Measurements from ENCODE around the gene CUBN. TPM values are rescaled to one million over a fixed set of nuclear protein-coding genes. Genes with fewer than 3 reads are reported as not detected.

CUBN gene
- total and polyA plus RNA-seq, 7 experiments from 2014 or later = 0.39 to 17.5 (median 7.0) TPM

DNA sequence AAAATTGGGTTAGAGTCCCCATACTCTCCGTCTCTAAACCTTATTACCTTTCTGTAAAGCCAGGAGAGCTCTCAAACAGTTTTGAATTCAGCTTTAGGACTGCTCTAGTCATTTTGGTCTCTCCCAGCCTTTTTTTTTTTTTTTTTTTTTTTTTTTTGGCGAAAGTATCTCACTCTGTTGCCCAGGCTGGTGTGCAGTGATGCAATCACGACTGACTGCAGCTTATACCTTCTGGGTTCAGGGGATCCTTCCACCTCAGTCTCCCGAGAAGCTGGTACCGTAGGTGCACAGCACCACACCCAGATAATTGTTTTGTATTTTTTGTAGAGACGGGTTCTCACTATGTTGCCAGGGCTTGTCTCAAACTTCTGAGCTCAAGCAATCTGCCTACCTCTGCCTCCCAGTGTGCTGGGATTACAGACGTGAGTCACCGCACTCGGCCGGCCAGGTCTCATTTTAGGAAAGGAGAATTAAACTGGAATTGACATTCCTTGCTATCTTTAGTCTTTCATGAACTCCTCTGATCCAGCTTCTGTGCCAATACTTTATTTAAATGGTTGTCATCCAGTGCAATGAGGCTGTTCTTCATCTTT lies 281.0 kb downstream of the CUBN start:
- Mint-ChIP-seq H3K27me3 (peaks cover 0 to 16% (median 0%) of the 10 kb centered on the region in 5 donors), H3K4me3 (no peak overlapping the region), H3K4me1 (peaks cover 0 to under 1% (median 0%) of the 10 kb centered on the region in 7 donors), H3K36me3 (peaks cover 0 to under 1% (median 0%) of the 10 kb centered on the region in 5 donors), H3K9me3 (no peaks in the 10 kb centered on the region), H3K27ac (no peak overlapping the region)
- Histone ChIP-seq H3K4me3 (ENCODE audit: low read length) (no peak overlapping the region), H3K4me1 (ENCODE audit: control insufficient read depth in 2 of 2, insufficient read depth in 2 of 2, low read length in 2 of 2) (no peaks in the 10 kb centered on the region), H3K9me3 (ENCODE audit: control insufficient read depth in 2 of 3, low read length in 3 of 3) (no peaks in the 10 kb centered on the region), H3K27me3 (ENCODE audit: control insufficient read depth in 2 of 2, insufficient read depth in 2 of 2, low read length in 2 of 2) (no peaks in the 10 kb centered on the region), H3K36me3 (ENCODE audit: control insufficient read depth in 2 of 3, insufficient read depth in 3 of 3, low read length in 3 of 3) (no peaks in the 10 kb centered on the region), H3K27ac (ENCODE audit: low read depth, low read length) (no peak overlapping the region)
- ChIA-PET CTCF (interaction anchor here (0.6 to 0.7 kb wide), 2 partner anchors 341 to 409 kb away, joined by 3 to 4 read pairs; no protein-coding TSS in a partner anchor), POLR2A (no interaction called here)
- no peak for ATAC-seq
- no peak for DNase-seq
- intact Hi-C loops (cut with micrococcal nuclease) = no loop called here

DNA sequence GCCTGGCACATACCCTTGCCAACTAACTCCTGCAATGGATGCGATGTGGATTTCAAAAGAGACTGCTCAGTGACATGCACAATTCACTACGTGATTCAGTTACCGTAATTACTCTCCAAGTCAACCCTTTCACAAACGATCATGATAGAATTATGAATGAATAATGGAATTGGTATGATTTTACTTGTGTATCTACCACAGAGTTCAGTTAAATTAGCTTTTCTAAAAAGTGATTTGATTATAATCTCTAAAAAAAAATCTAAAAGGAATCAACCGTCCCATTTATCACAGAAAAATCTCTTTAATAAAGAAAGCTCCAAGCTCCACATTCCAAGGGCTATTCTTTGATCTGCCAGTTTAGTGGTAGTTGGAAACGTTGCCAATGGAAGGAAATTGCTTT lies 282.0 kb downstream of the CUBN start:
- Mint-ChIP-seq H3K36me3 (no peaks in the 10 kb centered on the region), H3K4me3 (no peak overlapping the region), H3K27ac (no peak overlapping the region), H3K27me3 (peaks cover 0 to 16% (median 0%) of the 10 kb centered on the region in 5 donors), H3K9me3 (no peaks in the 10 kb centered on the region), H3K4me1 (peaks cover 0 to 9% (median 3%) of the 10 kb centered on the region in 7 donors)
- DNase-seq = no peak
- no peak overlapping the region for H3K4me3 ChIP-seq (ENCODE audit: low read length)
- POLR2A ChIA-PET = interaction anchor here (0.6 kb wide), 1 partner anchor 151 kb away, joined by 3 read pairs; no protein-coding TSS in a partner anchor
- H3K9me3 ChIP-seq (ENCODE audit: control insufficient read depth in 2 of 3, low read length in 3 of 3) = no peaks in the 10 kb centered on the region
- no peaks in the 10 kb centered on the region for H3K36me3 ChIP-seq (ENCODE audit: control insufficient read depth in 2 of 3, insufficient read depth in 3 of 3, low read length in 3 of 3)
- no peak for ATAC-seq
- intact Hi-C loops (cut with micrococcal nuclease) = no loop called here
- H3K27ac ChIP-seq (ENCODE audit: low read depth, low read length) = no peak overlapping the region
- CTCF ChIA-PET = interaction anchor here (0.6 to 1.4 kb wide), 3 partner anchors 10 to 411 kb away, joined by 3 to 5 read pairs (median 3); no protein-coding TSS in a partner anchor
- no peaks in the 10 kb centered on the region for H3K4me1 ChIP-seq (ENCODE audit: control insufficient read depth in 2 of 2, insufficient read depth in 2 of 2, low read length in 2 of 2)
- no peaks in the 10 kb centered on the region for H3K27me3 ChIP-seq (ENCODE audit: control insufficient read depth in 2 of 2, insufficient read depth in 2 of 2, low read length in 2 of 2)

DNA sequence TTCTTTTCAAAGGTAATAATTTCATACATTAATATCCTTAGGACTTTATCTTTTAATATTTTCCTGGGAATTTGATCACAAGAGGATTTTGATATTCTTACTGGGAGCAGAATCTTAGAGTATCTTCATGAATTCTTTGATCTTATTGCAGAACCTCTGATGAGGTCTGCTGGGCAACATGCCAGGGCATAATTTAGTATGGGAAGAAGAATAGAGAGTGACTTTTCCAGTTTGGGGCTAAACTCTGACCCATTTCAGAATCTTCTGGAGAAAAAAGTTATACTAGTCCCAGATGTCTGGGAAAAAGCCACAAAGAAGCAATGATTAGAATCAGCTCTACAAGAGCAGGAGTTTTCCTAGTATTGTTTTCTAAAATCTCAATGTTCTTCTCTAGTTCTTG lies 284.4 kb downstream of the CUBN start:
- Histone ChIP-seq H3K4me3 (ENCODE audit: low read length) (no peak overlapping the region), H3K9me3 (ENCODE audit: control insufficient read depth in 2 of 3, low read length in 3 of 3) (no peaks in the 10 kb centered on the region), H3K27me3 (ENCODE audit: control insufficient read depth in 2 of 2, insufficient read depth in 2 of 2, low read length in 2 of 2) (no peaks in the 10 kb centered on the region), H3K27ac (ENCODE audit: low read depth, low read length) (no peak overlapping the region), H3K4me1 (ENCODE audit: control insufficient read depth in 2 of 2, insufficient read depth in 2 of 2, low read length in 2 of 2) (no peaks in the 10 kb centered on the region), H3K36me3 (ENCODE audit: control insufficient read depth in 2 of 3, insufficient read depth in 3 of 3, low read length in 3 of 3) (no peaks in the 10 kb centered on the region)
- POLR2A ChIA-PET = no interaction called here
- intact Hi-C loops (cut with micrococcal nuclease) = no loop called here
- peaks cover 0 to 7% (median 0%) of the 10 kb centered on the region in 5 donors for H3K36me3 Mint-ChIP-seq
- DNase-seq (no peak), ATAC-seq (no peak)
- H3K9me3 Mint-ChIP-seq = peaks cover 0 to 2% (median 0%) of the 10 kb centered on the region in 11 donors
- no peak overlapping the region for H3K27ac Mint-ChIP-seq
- CTCF ChIA-PET = interaction anchor here (0.8 to 2.2 kb wide), 8 partner anchors 10 to 585 kb away, joined by 3 to 17 read pairs (median 4); no protein-coding TSS in a partner anchor
- no peak overlapping the region for H3K4me3 Mint-ChIP-seq
- H3K27me3 Mint-ChIP-seq = peaks cover 0 to 8% (median 0%) of the 10 kb centered on the region in 5 donors
- H3K4me1 Mint-ChIP-seq = peaks cover 0 to 9% (median 3%) of the 10 kb centered on the region in 7 donors

DNA sequence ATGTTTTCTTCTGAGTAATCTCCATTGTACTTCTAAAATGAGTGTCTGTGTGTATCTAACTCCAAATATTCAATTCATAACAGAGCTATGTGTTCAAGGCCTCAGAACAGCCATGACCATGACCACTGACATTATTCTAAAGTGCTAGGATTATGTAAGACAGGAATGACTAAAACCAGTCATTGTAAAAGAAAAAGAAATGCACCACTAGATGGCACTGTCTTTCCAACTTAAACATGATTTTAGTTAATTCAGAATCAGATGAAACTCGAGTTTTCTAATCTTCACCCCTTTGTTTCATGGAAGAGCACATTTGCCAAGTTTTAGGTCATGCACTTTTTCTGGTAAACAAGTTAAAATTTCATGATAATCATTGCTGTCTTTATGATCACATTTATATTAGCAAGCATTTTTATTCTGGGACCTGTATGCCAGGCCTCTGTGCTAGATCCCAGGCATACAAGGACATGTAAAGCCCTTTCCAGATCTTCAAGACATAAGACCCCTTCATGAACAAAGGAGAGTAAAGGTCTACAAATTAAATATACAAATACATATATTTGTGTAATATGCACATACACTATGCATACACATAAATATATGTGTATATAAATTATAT lies 286.2 kb downstream of the CUBN start:
- H3K27me3 ChIP-seq (ENCODE audit: control insufficient read depth in 2 of 2, insufficient read depth in 2 of 2, low read length in 2 of 2) = no peaks in the 10 kb centered on the region
- Mint-ChIP-seq H3K27ac (peak overlapping the region in 5 of 9 donors; percentile 18 to 43 (median 34)), H3K9me3 (peaks cover 0 to 2% (median 0%) of the 10 kb centered on the region in 11 donors), H3K36me3 (peaks cover 0 to 7% (median 4%) of the 10 kb centered on the region in 5 donors), H3K27me3 (peaks cover 0 to 2% (median 0%) of the 10 kb centered on the region in 5 donors), H3K4me3 (no peak overlapping the region), H3K4me1 (peaks cover 0 to 9% (median 3%) of the 10 kb centered on the region in 7 donors)
- H3K36me3 ChIP-seq (ENCODE audit: control insufficient read depth in 2 of 3, insufficient read depth in 3 of 3, low read length in 3 of 3) = no peaks in the 10 kb centered on the region
- H3K27ac ChIP-seq (ENCODE audit: low read depth, low read length) = no peak overlapping the region
- ChIA-PET CTCF (interaction anchor here (0.7 to 2.2 kb wide), 9 partner anchors 9 to 586 kb away, joined by 3 to 17 read pairs (median 4); no protein-coding TSS in a partner anchor), POLR2A (interaction anchor here (0.6 kb wide), 1 partner anchor 368 kb away, joined by 3 read pairs; no protein-coding TSS in a partner anchor)
- ATAC-seq (peak; percentile 86), DNase-seq (peak in 7 of 9 donors; percentile 44 to 71 (median 63))
- no peak overlapping the region for H3K4me3 ChIP-seq (ENCODE audit: low read length)
- no peaks in the 10 kb centered on the region for H3K9me3 ChIP-seq (ENCODE audit: control insufficient read depth in 2 of 3, low read length in 3 of 3)
- intact Hi-C loops (cut with micrococcal nuclease) = loop anchor here (1.0 to 5.0 kb wide), 10 partner anchors 15 to 964 kb away; no protein-coding TSS in a partner anchor
- no peaks in the 10 kb centered on the region for H3K4me1 ChIP-seq (ENCODE audit: control insufficient read depth in 2 of 2, insufficient read depth in 2 of 2, low read length in 2 of 2)

DNA sequence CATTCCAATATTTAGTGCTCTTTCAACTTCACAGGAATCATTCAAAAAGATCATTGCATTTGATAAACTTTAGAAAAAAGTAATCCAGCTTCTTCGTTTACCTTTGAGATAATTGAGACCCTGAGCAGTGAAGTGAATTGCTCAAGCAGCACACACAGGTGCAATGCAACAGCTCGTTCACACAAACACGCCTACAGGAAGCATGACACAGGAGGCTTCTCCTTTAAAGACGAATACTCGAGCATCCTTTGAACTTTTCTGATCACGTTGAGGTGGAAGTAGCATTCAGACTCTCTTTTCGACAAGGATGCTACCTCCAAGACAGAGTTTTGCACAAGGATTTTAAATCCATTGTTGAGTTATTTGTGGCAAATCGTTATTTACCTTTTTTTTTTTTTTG lies 294.4 kb downstream of the CUBN start:
- peak overlapping the region; percentile 5 for H3K4me3 ChIP-seq (ENCODE audit: low read length)
- peaks cover 5 to 23% (median 14%) of the 10 kb centered on the region in 7 donors for H3K4me1 Mint-ChIP-seq
- no peaks in the 10 kb centered on the region for H3K9me3 ChIP-seq (ENCODE audit: control insufficient read depth in 2 of 3, low read length in 3 of 3)
- POLR2A ChIA-PET = interaction anchor here (1.4 to 1.5 kb wide), 2 partner anchors 11 to 18 kb away, joined by 4 to 7 read pairs; partner anchors contain the start of gene RSU1
- peaks cover 0 to 2% (median 0%) of the 10 kb centered on the region in 5 donors for H3K27me3 Mint-ChIP-seq
- peaks cover 0 to 4% (median 0%) of the 10 kb centered on the region in 5 donors for H3K36me3 Mint-ChIP-seq
- peak; percentile 92 for ATAC-seq
- peak overlapping the region in 9 of 10 donors; percentile 50 to 78 (median 64) for H3K4me3 Mint-ChIP-seq
- H3K36me3 ChIP-seq (ENCODE audit: control insufficient read depth in 2 of 3, insufficient read depth in 3 of 3, low read length in 3 of 3) = no peaks in the 10 kb centered on the region
- peak in 7 of 9 donors; percentile 39 to 68 (median 62) for DNase-seq
- CTCF ChIA-PET = interaction anchor here (0.6 to 1.5 kb wide), 3 partner anchors 14 to 422 kb away, joined by 3 to 5 read pairs (median 4); no protein-coding TSS in a partner anchor
- peak overlapping the region; percentile 16 to 86 (median 63) for H3K27ac Mint-ChIP-seq
- intact Hi-C loops (cut with micrococcal nuclease) = loop anchor here in 1 of 2 donors (1.0 to 5.0 kb wide), 2 partner anchors 18 to 807 kb away; partner anchors contain the start of genes RSU1 and STAM
- H3K9me3 Mint-ChIP-seq = no peaks in the 10 kb centered on the region
- H3K27ac ChIP-seq (ENCODE audit: low read depth, low read length) = peak overlapping the region; percentile 19
- peaks cover 0 to 6% of the 10 kb centered on the region in 2 donors for H3K4me1 ChIP-seq (ENCODE audit: control insufficient read depth in 2 of 2, insufficient read depth in 2 of 2, low read length in 2 of 2)
- H3K27me3 ChIP-seq (ENCODE audit: control insufficient read depth in 2 of 2, insufficient read depth in 2 of 2, low read length in 2 of 2) = no peaks in the 10 kb centered on the region

DNA sequence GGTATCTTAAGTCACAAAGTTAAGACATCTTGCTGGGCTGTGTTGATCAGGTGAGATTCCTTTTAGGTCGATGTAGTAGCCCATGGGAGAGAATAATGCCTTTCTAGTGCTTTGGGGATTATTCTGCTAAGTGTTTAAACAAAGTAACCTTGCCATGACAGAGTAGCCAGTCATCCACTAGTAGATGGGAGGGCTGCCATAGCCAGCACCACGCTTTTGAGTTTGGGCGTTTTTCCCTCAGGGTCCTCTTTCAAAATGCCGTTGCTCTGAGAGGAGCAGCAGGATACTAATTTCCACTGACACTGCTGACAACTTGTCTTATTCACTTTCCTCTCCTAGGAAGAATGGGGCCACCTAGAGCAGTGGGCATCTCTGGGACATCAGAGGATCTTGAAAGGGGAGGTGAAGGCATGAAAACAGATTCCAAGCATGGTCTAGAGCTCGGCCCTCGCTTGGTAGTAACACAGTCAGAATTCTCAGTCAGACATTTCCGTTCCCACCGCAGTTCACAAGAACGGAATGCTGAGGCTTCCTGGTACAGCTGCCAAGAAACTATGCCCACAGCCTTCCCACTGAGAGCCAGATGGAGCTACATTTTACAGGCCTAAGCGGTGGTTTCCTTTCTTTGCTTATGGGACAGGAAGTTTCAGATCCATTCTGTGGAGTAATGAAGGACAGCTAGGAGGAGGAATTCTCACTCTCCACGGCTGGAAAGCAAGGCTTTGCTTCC lies 297.1 kb downstream of the CUBN start:
- POLR2A ChIA-PET = interaction anchor here (0.6 kb wide), 1 partner anchor 15 kb away, joined by 3 read pairs; no protein-coding TSS in a partner anchor
- DNase-seq (no peak), ATAC-seq (no peak)
- Mint-ChIP-seq H3K27me3 (peaks cover 0 to 2% (median 0%) of the 10 kb centered on the region in 5 donors), H3K4me3 (no peak overlapping the region), H3K27ac (no peak overlapping the region), H3K4me1 (peaks cover 5 to 30% (median 22%) of the 10 kb centered on the region in 7 donors), H3K36me3 (peaks cover 0 to 3% (median 0%) of the 10 kb centered on the region in 5 donors), H3K9me3 (no peaks in the 10 kb centered on the region)
- Histone ChIP-seq H3K4me3 (ENCODE audit: low read length) (no peak overlapping the region), H3K27me3 (ENCODE audit: control insufficient read depth in 2 of 2, insufficient read depth in 2 of 2, low read length in 2 of 2) (no peaks in the 10 kb centered on the region), H3K27ac (ENCODE audit: low read depth, low read length) (no peak overlapping the region), H3K9me3 (ENCODE audit: control insufficient read depth in 2 of 3, low read length in 3 of 3) (no peaks in the 10 kb centered on the region), H3K36me3 (ENCODE audit: control insufficient read depth in 2 of 3, insufficient read depth in 3 of 3, low read length in 3 of 3) (no peaks in the 10 kb centered on the region), H3K4me1 (ENCODE audit: control insufficient read depth in 2 of 2, insufficient read depth in 2 of 2, low read length in 2 of 2) (peaks cover 0 to 6% of the 10 kb centered on the region in 2 donors)
- CTCF ChIA-PET = interaction anchor here (1.0 kb wide), 1 partner anchor 10 kb away, joined by 3 read pairs; no protein-coding TSS in a partner anchor
- intact Hi-C loops (cut with micrococcal nuclease) = no loop called here

All from naive thymus-derived CD4-positive, alpha-beta T cell (primary cell).